NCI-H460 (cell line): ENCODE data around the gene HS3ST5. TPM values are rescaled to one million over a fixed set of nuclear protein-coding genes. Genes with fewer than 3 reads are reported as not detected.

ENCODE experiments used
- DNase-seq: peaks from one replicate; pipeline ENCODE4 v3.0.0-alpha.2; 2016; ENCODE audit warnings: low read depth; ENCODE audit errors: extremely low read depth
- small RNA-seq, 2 experiments: library from RNA; depleted of rRNA; stranded (forward); fragments of <200 nt; gene quantifications; one replicate each; pipeline ENCODE3, GENCODE V24; 2014
- total RNA-seq: library from RNA; depleted of rRNA; stranded (reverse); fragments of >200 nt; shearing (Covaris generic); gene quantifications from 2 replicates; pipeline ENCODE4 v1.2.3, GENCODE V29; 2014

Gene HS3ST5
- total RNA-seq, 1 experiment from 2014 or later = not detected

DNA sequence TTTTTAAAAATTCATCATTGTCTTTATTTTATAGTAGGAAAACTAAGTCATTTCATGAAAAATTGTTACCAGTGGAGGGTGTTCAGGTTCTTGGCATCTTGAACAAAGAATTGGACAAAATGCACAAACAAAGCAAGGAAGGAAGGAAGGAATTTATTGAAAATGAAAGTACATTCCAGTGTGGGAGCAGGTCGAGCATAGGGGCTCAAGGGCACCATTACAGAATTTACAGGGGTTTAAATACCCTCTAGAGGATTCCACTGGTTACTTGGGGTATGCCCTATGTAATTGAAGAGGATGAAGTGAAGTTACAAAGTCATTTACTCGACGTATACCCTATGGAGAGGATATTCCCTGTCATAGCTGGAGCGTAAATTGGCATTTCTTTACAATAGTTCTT, 334.5 kb downstream of the HS3ST5 start:
- no peak for DNase-seq

DNA sequence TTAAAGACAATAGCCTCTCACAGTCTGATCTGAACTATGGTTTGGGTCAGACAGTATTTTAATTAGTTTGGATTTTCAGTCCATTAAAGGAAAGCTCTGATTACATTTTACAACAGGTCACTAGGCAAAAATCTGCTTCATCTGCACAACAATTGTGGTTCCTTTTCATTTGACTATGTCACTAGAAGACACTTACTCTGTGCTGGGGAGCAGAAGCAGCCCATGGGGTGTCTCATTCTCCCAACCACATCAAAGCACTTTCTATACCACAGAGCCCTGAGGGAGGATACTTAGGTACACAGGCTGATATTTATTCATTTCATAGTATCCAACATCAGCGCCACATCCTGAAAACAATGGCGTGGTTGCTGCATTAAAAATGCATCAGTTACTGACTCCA, 335.3 kb downstream of the HS3ST5 start:
- DNase-seq = no peak

Small RNA genes within 50 kb of the gene (small RNA-seq; reads per million reads assigned to genes)
- gene RNA5SP213 = 0 to 0.18 reads per million in 2 experiments
